Stimulated activated effector memory CD8-positive, alpha-beta T cell treated with anti-CD3 and anti-CD28 coated beads, Interleukin-12 subunit alpha, Interleukin-12 subunit beta, amount 100 ng/mL, for 72 hours (primary cell): ENCODE data around the gene MTRFR.
"Not testable (repeated sequence)": the region's sequence is repeated elsewhere in the genome, so short reads cannot be mapped to it uniquely, and the experiment has no call there.

Source experiments
- ATAC-seq: fragments of 150-1000 bp; cut with Tn5 transposase; 2 replicates; pipeline ENCODE4 v1.10.0; 2021
- DNase-seq, 2 donors: peaks; one replicate each; pipeline ENCODE4 v3.0.0; 2021 to 2022; ENCODE audit warnings: low spot score in 2 of 2
- H3K27ac Mint-ChIP-seq: one replicate; pipeline ENCODE4 v1.8.0; 2022; ENCODE audit warnings: mild to moderate bottlenecking, mixed read lengths
- H3K36me3 Mint-ChIP-seq: one replicate; pipeline ENCODE4 v1.8.0; 2022; ENCODE audit warnings: mild to moderate bottlenecking, mixed read lengths
- H3K4me1 Mint-ChIP-seq: one replicate; pipeline ENCODE4 v1.8.0; 2022; ENCODE audit warnings: mixed read lengths
- H3K4me3 Mint-ChIP-seq: one replicate; pipeline ENCODE4 v1.8.0; 2022; ENCODE audit warnings: mild to moderate bottlenecking, mixed read lengths
- H3K9me3 Mint-ChIP-seq: one replicate; pipeline ENCODE4 v1.8.0; 2022; ENCODE audit warnings: mixed read lengths

Gene MTRFR

DNA sequence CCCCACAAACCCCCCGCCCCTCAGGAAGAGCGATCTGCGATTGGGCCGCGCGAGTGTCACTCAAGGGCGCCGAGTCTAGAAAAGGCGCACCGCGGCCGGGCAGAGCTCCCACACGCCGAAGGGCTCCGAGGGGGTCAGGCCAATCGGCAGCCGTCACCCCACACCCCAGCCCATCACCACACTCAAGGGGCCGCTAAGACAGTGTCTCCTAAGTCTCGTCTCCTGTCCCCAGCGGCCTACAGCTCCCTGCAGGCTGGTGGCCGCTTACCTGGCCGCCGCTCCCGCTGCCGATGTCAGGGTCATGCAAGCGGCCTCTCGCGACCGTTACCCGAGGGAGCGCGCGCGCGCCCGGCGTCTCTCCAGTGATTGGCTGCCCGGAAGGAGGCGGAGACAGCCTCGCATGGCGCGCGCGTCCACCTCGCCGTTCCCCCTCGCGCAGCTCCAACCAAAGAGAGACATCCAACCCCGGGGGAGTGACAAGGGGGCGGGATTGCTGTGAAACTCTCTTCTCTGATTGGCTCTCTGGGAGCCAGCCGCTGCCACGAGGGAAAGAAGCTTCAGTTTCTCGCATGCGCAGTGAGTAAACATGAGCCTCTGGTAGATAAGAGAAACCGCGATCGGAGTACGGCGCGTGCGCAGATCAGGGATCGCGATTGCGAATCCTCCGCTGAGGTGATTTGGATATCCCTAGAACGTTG is at the start of gene MTRFR, which contains the start of gene MPHOSPH9:
Gene MTRFR, plus strand, starts transcription at position 630 of the 698 bp plus-strand sequence. CDS start 20,239 bp downstream, outside the sequence.
Gene MPHOSPH9, minus strand, starts transcription at position 335 of the 698 bp plus-strand sequence. CDS start 2,777 bp downstream, outside the sequence.
- Mint-ChIP-seq H3K27ac (peak within 1 kb of the TSS; percentile 98), H3K4me1 (peaks cover 67% of the 10 kb centered on the region), H3K36me3 (peaks cover 56% of the 10 kb centered on the region), H3K4me3 (peak within 1 kb of the TSS; percentile 99), H3K9me3 (no peaks in the 10 kb centered on the region)
- ATAC-seq, result peak; percentile 95
- DNase-seq, result peak; percentile 89 to 98

GRCh38 chr12:123187637-123188036 is 45.6 kb upstream of the MTRFR start:
- no peaks in the 10 kb centered on the region for H3K9me3 Mint-ChIP-seq
- no peak overlapping the region for H3K4me3 Mint-ChIP-seq
- H3K27ac Mint-ChIP-seq, result no peak overlapping the region
- peaks cover 88% of the 10 kb centered on the region for H3K36me3 Mint-ChIP-seq
- DNase-seq, result no peak
- H3K4me1 Mint-ChIP-seq, result peaks cover 5% of the 10 kb centered on the region
- no peak for ATAC-seq

- no peak overlapping the region for H3K4me3 Mint-ChIP-seq
- DNase-seq (no peak), ATAC-seq (no peak)
- H3K4me1 Mint-ChIP-seq, result peaks cover 16% of the 10 kb centered on the region
- peaks cover 96% of the 10 kb centered on the region for H3K36me3 Mint-ChIP-seq
- no peaks in the 10 kb centered on the region for H3K9me3 Mint-ChIP-seq
- peak overlapping the region; percentile 60 for H3K27ac Mint-ChIP-seq
Measured at GRCh38 chr12:123199936-123200335, 33.3 kb upstream of the MTRFR start.

DNA sequence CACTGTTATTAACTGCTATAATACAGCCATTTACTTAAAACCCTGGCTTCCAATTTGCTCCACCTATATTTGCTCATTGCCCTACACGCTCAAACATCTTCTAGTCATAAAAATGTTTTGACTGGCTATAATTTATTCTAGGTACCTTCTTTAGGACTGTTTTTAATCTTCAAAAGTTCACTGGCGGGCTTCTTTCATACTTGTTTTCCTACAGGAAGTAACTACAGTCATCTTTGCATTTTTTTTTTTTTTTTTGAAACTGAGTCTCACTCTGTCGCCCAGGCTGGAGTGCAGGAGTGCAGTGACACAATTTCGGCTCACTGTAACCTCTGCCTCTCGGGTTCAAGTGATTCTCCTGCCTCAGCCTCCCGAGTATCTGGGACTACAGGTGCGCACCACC is 32.8 kb upstream of the MTRFR start:
- Mint-ChIP-seq H3K4me1 (peaks cover 16% of the 10 kb centered on the region), H3K27ac (peak overlapping the region; percentile 60), H3K9me3 (no peaks in the 10 kb centered on the region), H3K36me3 (peaks cover 96% of the 10 kb centered on the region), H3K4me3 (no peak overlapping the region)
- DNase-seq, result no peak
- peak; percentile 68 for ATAC-seq

DNA sequence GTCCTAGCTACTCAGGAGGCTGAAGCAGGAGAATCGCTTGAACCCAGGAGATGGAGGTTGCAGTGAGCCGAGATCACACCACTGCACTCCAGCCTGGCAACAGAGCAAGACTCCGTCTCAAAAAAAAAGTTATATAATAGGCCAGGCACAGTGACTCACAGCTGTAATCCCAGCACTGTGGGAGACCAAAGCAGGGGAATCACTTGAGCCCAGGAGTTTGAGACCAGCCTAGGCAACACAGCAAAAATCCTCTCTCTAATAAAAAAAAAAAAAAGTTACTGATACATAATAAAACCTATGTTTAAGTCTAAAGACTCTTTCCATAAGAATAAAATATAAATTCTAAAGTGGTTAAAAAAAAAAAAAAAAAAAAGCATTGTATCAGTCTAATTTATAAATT is 26.4 kb upstream of the MTRFR start:
- ATAC-seq, H3K9me3 Mint-ChIP-seq, H3K4me1 Mint-ChIP-seq, H3K4me3 Mint-ChIP-seq, DNase-seq, H3K27ac Mint-ChIP-seq: not testable (repeated sequence)
- H3K36me3 Mint-ChIP-seq, result peaks cover 98% of the 10 kb centered on the region

DNA sequence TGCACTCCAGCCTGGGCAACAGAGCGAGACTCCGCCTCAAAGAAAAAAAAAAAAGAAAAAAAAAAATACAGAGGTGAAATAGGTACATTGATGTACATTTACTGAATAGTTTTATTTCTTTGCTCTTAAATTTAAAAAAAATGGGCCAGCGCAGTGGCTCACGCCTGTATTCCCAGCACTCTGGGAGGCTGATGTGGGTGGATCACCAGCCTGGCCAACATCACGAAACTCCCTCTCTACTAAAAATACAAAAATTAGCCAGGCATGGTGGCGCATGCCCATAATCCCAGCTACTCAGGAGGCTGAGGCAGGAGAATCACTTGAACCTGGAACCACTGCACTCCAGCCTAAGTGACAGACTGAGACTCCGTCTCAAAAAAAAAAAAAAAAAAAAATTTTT is 25.4 kb upstream of the MTRFR start:
- H3K9me3 Mint-ChIP-seq, DNase-seq, ATAC-seq, H3K4me1 Mint-ChIP-seq, H3K27ac Mint-ChIP-seq, H3K4me3 Mint-ChIP-seq: not testable (repeated sequence)
- H3K36me3 Mint-ChIP-seq, result peaks cover 98% of the 10 kb centered on the region

DNA sequence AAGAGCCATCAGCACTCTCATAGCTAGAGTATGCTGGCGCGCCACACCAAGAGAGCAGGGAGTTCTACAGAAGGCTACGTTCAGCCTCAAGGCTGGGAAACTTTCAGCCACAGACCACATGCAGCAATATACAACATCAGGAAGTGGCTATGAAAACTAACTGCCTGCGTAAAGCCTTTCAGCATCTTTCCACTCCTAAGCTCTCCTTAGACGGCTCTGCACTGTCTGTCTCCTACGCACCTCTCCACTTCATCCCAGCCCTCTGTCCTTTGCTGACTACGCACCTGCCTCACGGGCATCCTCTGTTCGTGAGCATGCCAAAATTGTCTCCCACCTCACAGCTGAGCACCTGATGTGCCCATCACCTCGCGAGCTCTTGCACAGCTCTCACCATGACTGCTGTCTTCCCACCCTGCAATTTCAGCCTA is 10.0 kb upstream of the MTRFR start:
- no peaks in the 10 kb centered on the region for H3K9me3 Mint-ChIP-seq
- DNase-seq (peak; percentile 15 to 70), ATAC-seq (peak; percentile 99)
- H3K27ac Mint-ChIP-seq, result peak overlapping the region; percentile 9
- H3K4me1 Mint-ChIP-seq, result peaks cover 17% of the 10 kb centered on the region
- peak overlapping the region; percentile 65 for H3K4me3 Mint-ChIP-seq
- H3K36me3 Mint-ChIP-seq, result peaks cover 77% of the 10 kb centered on the region

- ATAC-seq (no peak), DNase-seq (no peak)
- no peak overlapping the region for H3K27ac Mint-ChIP-seq
- H3K4me3 Mint-ChIP-seq, result no peak overlapping the region
- peaks cover 64% of the 10 kb centered on the region for H3K36me3 Mint-ChIP-seq
- no peaks in the 10 kb centered on the region for H3K9me3 Mint-ChIP-seq
- peaks cover 32% of the 10 kb centered on the region for H3K4me1 Mint-ChIP-seq
Measured at GRCh38 chr12:123225443-123225842, 7.8 kb upstream of the MTRFR start.

DNA sequence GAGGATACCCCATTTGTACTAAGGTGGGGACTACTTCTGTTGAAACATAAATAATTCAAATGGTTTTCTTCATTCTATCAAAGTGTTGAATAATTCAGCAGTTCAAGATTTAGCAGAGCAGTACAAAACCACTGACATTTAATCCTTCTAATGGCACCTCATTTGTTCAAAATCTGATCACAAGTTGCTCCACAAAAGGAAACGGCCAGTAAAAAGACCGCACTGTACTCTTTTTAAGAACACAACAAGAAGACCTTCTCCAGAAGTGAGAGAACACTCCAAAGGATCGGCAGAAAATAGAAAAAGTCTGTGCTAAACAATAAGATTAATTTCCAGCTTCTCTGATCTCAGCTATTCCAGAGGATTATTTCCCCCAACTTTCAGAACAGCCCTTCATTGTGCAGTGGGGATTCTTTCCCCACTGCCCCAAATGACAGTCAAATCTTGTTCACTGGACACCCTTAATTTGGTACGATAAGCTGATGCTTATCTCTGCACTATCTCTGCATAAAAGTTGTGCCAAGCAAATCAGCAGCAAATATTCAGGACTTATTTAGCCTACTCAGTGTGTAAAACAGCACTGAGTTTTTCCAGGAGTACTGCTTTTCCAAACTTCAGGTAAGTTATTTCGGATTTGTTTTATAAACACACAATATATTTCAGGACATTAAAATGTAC is 5.5 kb upstream of the MTRFR start:
- Mint-ChIP-seq H3K27ac (peak overlapping the region; percentile 70), H3K36me3 (peaks cover 44% of the 10 kb centered on the region), H3K4me3 (peak overlapping the region; percentile 58), H3K9me3 (no peaks in the 10 kb centered on the region), H3K4me1 (peaks cover 47% of the 10 kb centered on the region)
- DNase-seq (no peak), ATAC-seq (no peak)

DNA sequence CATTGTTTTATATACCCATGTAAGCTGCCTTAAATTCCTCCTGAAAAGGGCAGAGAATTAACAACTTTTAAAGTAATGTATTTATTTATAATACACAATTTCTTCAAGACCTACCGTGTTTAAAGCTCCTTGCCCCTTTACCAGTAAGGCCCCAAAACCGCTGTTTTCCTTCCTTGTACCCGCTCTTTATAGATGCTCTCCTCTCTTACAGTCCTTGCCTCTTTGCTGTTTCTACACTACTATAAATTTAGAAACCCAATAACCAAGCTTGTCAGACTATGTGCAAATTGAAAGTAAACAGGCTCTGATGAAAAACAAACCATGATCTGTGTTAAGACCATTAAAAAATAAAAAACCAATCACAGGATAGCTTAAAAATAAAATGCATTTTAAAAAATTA is 4.2 kb upstream of the MTRFR start:
- H3K9me3 Mint-ChIP-seq, result no peaks in the 10 kb centered on the region
- peak overlapping the region; percentile 58 for H3K4me3 Mint-ChIP-seq
- peaks cover 49% of the 10 kb centered on the region for H3K36me3 Mint-ChIP-seq
- DNase-seq (no peak), ATAC-seq (no peak)
- H3K4me1 Mint-ChIP-seq, result peaks cover 45% of the 10 kb centered on the region
- peak overlapping the region; percentile 70 for H3K27ac Mint-ChIP-seq

DNA sequence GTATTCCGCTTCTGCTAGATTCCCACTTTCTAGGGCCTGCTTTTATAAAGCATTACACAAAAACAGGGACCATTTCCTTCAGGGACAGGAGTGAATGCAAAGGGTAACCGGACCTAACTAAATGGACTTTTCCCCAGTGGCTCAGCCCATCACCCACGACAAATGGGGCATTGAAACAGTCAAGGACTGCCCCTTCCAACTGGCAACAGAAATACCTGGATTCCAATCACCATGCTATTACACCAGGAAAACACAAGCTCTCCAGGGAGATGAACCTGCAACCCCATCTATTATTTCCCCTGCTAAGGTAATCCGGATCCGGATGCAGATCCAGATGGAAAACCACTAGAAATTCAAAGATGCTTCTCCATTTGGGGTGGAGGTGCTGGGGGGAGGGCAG is 1.3 kb upstream of the MTRFR start:
- peak overlapping the region; percentile 98 for H3K27ac Mint-ChIP-seq
- DNase-seq, result no peak
- H3K4me1 Mint-ChIP-seq, result peaks cover 57% of the 10 kb centered on the region
- ATAC-seq, result no peak
- peak overlapping the region; percentile 99 for H3K4me3 Mint-ChIP-seq
- H3K9me3 Mint-ChIP-seq, result no peaks in the 10 kb centered on the region
- H3K36me3 Mint-ChIP-seq, result peaks cover 55% of the 10 kb centered on the region

GRCh38 chr12:123232472-123232806 is 797 bp upstream of the MTRFR start:
- ATAC-seq (no peak), DNase-seq (no peak)
- Mint-ChIP-seq H3K36me3 (peaks cover 57% of the 10 kb centered on the region), H3K9me3 (no peaks in the 10 kb centered on the region), H3K27ac (peak overlapping the region; percentile 98), H3K4me1 (peaks cover 62% of the 10 kb centered on the region), H3K4me3 (peak overlapping the region; percentile 99)

DNA sequence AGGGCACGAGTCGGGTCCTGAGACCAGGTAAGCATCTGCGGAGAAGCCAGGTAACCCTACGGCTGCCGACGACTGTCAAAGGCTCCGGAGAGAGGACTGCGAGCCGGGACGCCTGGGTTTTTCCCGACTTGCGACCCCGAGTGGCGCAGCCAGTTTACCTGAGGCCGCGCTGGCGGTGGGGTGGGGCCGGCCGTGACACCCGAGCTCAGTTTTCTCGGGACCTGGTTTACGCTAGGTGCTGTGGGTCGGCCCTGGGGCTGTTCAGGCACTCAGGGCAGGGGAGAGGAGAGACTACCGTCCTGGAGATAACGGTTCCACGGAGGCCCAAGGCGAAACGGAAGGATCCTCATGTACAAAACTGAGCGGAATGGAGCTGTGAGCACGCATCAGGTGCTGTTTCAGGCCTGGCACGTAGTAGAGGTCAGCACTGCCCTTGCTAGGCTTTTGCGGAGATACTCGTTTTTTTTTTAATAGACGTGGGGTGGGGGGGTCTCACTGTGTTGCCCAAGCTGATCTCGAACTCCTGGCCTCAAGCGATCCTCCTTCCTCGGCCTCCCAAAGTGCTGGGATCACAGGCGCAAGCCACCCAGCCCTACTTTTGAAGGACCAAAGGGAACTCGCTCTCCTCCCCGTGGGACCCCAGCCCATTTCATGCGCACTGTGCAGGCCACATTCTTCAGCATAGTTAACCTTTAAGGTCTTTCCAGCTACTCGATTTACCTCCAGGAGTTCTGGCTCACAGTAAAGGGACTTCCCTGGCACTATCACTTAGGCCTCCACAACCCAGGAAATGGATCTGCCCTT is 471 bp downstream of the MTRFR start:
- peak; percentile 14 for ATAC-seq
- peak overlapping the region; percentile 99 for H3K4me3 Mint-ChIP-seq
- peak in 1 of 2 donors; percentile 60 for DNase-seq
- H3K36me3 Mint-ChIP-seq, result peaks cover 60% of the 10 kb centered on the region
- peaks cover 64% of the 10 kb centered on the region for H3K4me1 Mint-ChIP-seq
- no peaks in the 10 kb centered on the region for H3K9me3 Mint-ChIP-seq
- peak overlapping the region; percentile 98 for H3K27ac Mint-ChIP-seq

- peaks cover 57% of the 10 kb centered on the region for H3K4me1 Mint-ChIP-seq
- peak; percentile 39 to 81 for DNase-seq
- no peak for ATAC-seq
- H3K27ac Mint-ChIP-seq, result peak overlapping the region; percentile 18
- no peak overlapping the region for H3K4me3 Mint-ChIP-seq
- peaks cover 80% of the 10 kb centered on the region for H3K36me3 Mint-ChIP-seq
- no peaks in the 10 kb centered on the region for H3K9me3 Mint-ChIP-seq
Measured at GRCh38 chr12:123237646-123238329, 4.6 kb downstream of the MTRFR start.

DNA sequence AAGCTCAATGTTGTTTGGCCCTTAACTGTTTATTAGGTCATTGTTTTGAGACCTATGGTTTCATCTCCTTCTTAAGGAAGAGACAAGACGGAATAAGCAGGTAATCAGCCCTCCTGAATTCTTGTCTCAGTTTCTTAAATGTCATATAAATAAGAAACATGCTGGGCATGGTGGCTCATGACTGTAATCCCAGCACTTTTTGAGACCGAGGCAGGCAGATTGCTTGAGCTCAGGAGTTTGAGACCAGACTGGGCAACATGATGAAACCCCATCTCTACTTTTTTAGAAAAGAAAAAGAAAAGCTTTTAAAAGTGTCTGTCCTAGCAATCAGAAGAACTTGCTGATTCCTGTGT is 5.1 kb downstream of the MTRFR start:
- H3K36me3 Mint-ChIP-seq, result peaks cover 80% of the 10 kb centered on the region

More for the DNA sequence above, 5.1 kb downstream of the MTRFR start:
- no peaks in the 10 kb centered on the region for H3K9me3 Mint-ChIP-seq
- ATAC-seq (no peak), DNase-seq (no peak)
- H3K4me3 Mint-ChIP-seq, result no peak overlapping the region
- peaks cover 52% of the 10 kb centered on the region for H3K4me1 Mint-ChIP-seq
- H3K27ac Mint-ChIP-seq, result peak overlapping the region; percentile 18
